Muscle layer of duodenum (tissue), 2 donors: ENCODE data around the gene COQ7.
A peak's percentile ranks its signal among the peaks of the same experiment; 100 is the strongest.

Source experiments
- H3K27ac ChIP-seq: one replicate; pipeline ENCODE4 v1.7.0; 2013; ENCODE audit warnings: mild to moderate bottlenecking, low read length
- H3K27me3 ChIP-seq: one replicate; pipeline ENCODE4 v1.7.0; 2013; ENCODE audit warnings: low read depth, mild to moderate bottlenecking, control low read depth, low read length
- H3K36me3 ChIP-seq, 2 donors: one replicate each; pipeline ENCODE4 v1.7.0; 2013; ENCODE audit warnings: low read length in 2 of 2, control low read depth in 1 of 2, mild to moderate bottlenecking in 1 of 2; ENCODE audit not compliant: insufficient read depth in 2 of 2, control insufficient read depth in 1 of 2
- H3K4me1 ChIP-seq, 2 donors: one replicate each; pipeline ENCODE4 v1.7.0; 2013; ENCODE audit warnings: low read length in 2 of 2, mild to moderate bottlenecking in 2 of 2, control low read depth in 1 of 2, moderate library complexity in 1 of 2; ENCODE audit not compliant: insufficient read depth in 2 of 2, control insufficient read depth in 1 of 2
- H3K4me3 ChIP-seq, 2 donors: one replicate each; pipeline ENCODE4 v1.7.0; 2013; ENCODE audit warnings: low read length in 2 of 2, low read depth in 1 of 2, mild to moderate bottlenecking in 1 of 2
- H3K9me3 ChIP-seq, 2 donors: one replicate each; pipeline ENCODE4 v1.7.0; 2013; ENCODE audit warnings: low read length in 2 of 2, control low read depth in 1 of 2, mild to moderate bottlenecking in 1 of 2; ENCODE audit not compliant: control insufficient read depth in 1 of 2
- donor health status: healthy.

COQ7 gene

DNA sequence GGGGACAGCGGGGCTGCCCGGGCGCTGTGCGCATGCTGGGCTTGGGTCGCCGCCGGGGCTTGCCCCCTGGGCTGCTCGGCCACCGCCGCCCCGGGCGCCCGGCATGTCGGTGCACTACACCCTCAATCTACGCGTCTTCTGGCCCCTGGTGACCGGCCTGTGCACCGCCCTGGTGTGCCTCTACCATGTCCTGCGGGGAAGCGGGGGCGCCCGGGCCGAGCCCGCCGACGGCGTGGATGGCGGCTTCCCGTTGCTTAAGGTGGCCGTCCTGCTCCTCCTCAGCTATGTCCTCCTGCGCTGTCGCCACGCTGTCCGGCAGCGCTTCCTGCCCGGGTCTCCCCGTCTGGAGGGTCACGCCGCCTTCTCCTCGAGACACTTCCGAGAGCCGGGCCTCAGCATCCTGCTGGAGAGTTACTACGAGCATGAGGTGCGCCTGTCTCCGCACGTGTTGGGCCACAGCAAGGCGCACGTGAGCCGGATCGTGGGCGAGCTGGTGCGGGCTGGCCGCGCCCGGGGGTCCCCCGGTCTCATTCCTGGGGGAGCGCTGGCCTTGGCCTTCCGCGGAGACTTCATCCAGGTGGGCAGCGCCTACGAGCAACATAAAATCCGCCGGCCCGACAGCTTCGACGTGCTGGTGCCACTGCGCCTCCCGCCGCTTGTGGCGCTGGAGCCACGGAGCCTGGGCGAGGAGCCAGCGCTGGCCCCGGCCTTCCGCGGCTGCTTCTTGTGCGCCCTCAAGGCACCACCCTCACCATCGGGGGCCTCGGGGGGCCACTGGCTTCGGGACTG is 47.1 kb downstream of the COQ7 start:
- H3K4me1 ChIP-seq = peaks cover 13 to 39% of the 10 kb centered on the region in 2 donors
- peak overlapping the region; percentile 55 to 78 for H3K4me3 ChIP-seq
- H3K27ac ChIP-seq = peak overlapping the region; percentile 60
- no peaks in the 10 kb centered on the region for H3K9me3 ChIP-seq
- H3K36me3 ChIP-seq = peaks cover 0 to 11% of the 10 kb centered on the region in 2 donors
- no peaks in the 10 kb centered on the region for H3K27me3 ChIP-seq

GRCh38 chr16:19115148-19116021 is 48.0 kb downstream of the COQ7 start:
- Histone ChIP-seq H3K4me3 (peak overlapping the region; percentile 55 to 78), H3K27ac (peak overlapping the region; percentile 2), H3K36me3 (peaks cover 0 to 11% of the 10 kb centered on the region in 2 donors), H3K4me1 (peaks cover 13 to 39% of the 10 kb centered on the region in 2 donors), H3K9me3 (no peaks in the 10 kb centered on the region), H3K27me3 (no peaks in the 10 kb centered on the region)

GRCh38 chr16:19116711-19117449 is 49.5 kb downstream of the COQ7 start:
- H3K36me3 ChIP-seq = peaks cover 0 to 18% of the 10 kb centered on the region in 2 donors
- H3K4me1 ChIP-seq = peaks cover 13 to 39% of the 10 kb centered on the region in 2 donors
- H3K9me3 ChIP-seq = no peaks in the 10 kb centered on the region
- H3K27me3 ChIP-seq = no peaks in the 10 kb centered on the region
- H3K27ac ChIP-seq = peak overlapping the region; percentile 35
- H3K4me3 ChIP-seq = peak overlapping the region; percentile 12 to 48

GRCh38 chr16:19118938-19119431 is 51.6 kb downstream of the COQ7 start:
- no peaks in the 10 kb centered on the region for H3K9me3 ChIP-seq
- H3K36me3 ChIP-seq = peaks cover 0 to 18% of the 10 kb centered on the region in 2 donors
- peak overlapping the region; percentile 37 to 51 for H3K4me3 ChIP-seq
- H3K4me1 ChIP-seq = peaks cover 13 to 39% of the 10 kb centered on the region in 2 donors
- H3K27me3 ChIP-seq = no peaks in the 10 kb centered on the region
- H3K27ac ChIP-seq = peak overlapping the region; percentile 88

DNA sequence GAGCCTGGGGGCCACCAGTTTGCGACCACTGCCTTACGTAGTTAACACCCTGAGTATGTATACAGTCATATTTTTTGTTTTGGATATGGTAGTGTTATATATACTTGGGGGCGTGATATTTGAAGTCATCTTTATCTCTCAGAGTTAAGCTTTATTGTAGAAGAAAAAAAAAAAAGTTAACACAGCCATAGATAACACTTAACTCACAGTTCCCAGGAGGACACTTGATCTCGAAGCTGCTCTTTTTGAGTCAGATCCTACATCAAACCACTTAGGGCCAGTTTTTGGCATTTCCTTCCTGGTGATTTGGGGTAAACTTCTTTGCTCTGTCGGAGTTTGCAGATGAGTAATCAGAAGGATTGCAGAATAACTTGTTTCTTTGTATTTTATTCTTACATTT is 52.1 kb downstream of the COQ7 start:
- Histone ChIP-seq H3K9me3 (no peaks in the 10 kb centered on the region), H3K36me3 (peaks cover 0 to 18% of the 10 kb centered on the region in 2 donors), H3K4me1 (peaks cover 13 to 39% of the 10 kb centered on the region in 2 donors), H3K4me3 (peak overlapping the region; percentile 37 to 51), H3K27ac (peak overlapping the region; percentile 88), H3K27me3 (no peaks in the 10 kb centered on the region)

- Histone ChIP-seq H3K27ac (no peak overlapping the region), H3K9me3 (no peaks in the 10 kb centered on the region), H3K4me1 (peaks cover 0 to 5% of the 10 kb centered on the region in 2 donors), H3K4me3 (no peak overlapping the region), H3K27me3 (no peaks in the 10 kb centered on the region), H3K36me3 (peaks cover 0 to 11% of the 10 kb centered on the region in 2 donors)
These were observed 56.2 kb downstream of the COQ7 start for GRCh38 chr16:19123535-19124178.

GRCh38 chr16:19126300-19126699 is 58.9 kb downstream of the COQ7 start:
- Histone ChIP-seq H3K4me1 (no peaks in the 10 kb centered on the region), H3K27ac (no peak overlapping the region), H3K36me3 (peaks cover 0 to 6% of the 10 kb centered on the region in 2 donors), H3K27me3 (no peaks in the 10 kb centered on the region), H3K4me3 (no peak overlapping the region), H3K9me3 (no peaks in the 10 kb centered on the region)

GRCh38 chr16:19127205-19127604 is 59.8 kb downstream of the COQ7 start:
- H3K27me3 ChIP-seq = no peaks in the 10 kb centered on the region
- no peak overlapping the region for H3K4me3 ChIP-seq
- no peaks in the 10 kb centered on the region for H3K9me3 ChIP-seq
- no peaks in the 10 kb centered on the region for H3K36me3 ChIP-seq
- H3K4me1 ChIP-seq = peaks cover 2 to 3% of the 10 kb centered on the region in 2 donors
- no peak overlapping the region for H3K27ac ChIP-seq

- Histone ChIP-seq H3K9me3 (no peaks in the 10 kb centered on the region), H3K27ac (no peak overlapping the region)
These were observed 60.3 kb downstream of the COQ7 start for GRCh38 chr16:19127674-19128131.

GRCh38 chr16:19128454-19129200 is 61.2 kb downstream of the COQ7 start:
- Histone ChIP-seq H3K27ac (no peak overlapping the region), H3K4me1 (peaks cover 3 to 4% of the 10 kb centered on the region in 2 donors), H3K27me3 (no peaks in the 10 kb centered on the region), H3K9me3 (no peaks in the 10 kb centered on the region), H3K36me3 (no peaks in the 10 kb centered on the region), H3K4me3 (no peak overlapping the region)

More at GRCh38 chr16:19127674-19128131, 60.3 kb downstream of the COQ7 start:
- Histone ChIP-seq H3K27me3 (no peaks in the 10 kb centered on the region), H3K4me3 (no peak overlapping the region), H3K4me1 (peaks cover 3 to 4% of the 10 kb centered on the region in 2 donors), H3K36me3 (no peaks in the 10 kb centered on the region)
